LNCAP (cell line): ENCODE data around the gene SLC49A4.

Experiments
- CTCF ChIP-seq: fragments of 450-650 bp; IDR thresholded peaks from 2 replicates; pipeline ENCODE4 v1.5.1; 2017; ENCODE audit warnings: mild to moderate bottlenecking

Gene SLC49A4

GRCh38 chr3:122886251-122886650 is 91.4 kb downstream of the SLC49A4 start:
- TF ChIP-seq CTCF, result no peak

- TF ChIP-seq CTCF, result no peak
These were observed 92.1 kb downstream of the SLC49A4 start for GRCh38 chr3:122886946-122887345.

GRCh38 chr3:122890077-122890719 is 95.3 kb downstream of the SLC49A4 start:
- TF ChIP-seq CTCF, result no peak

GRCh38 chr3:122890720-122891220 is 95.9 kb downstream of the SLC49A4 start:
- TF ChIP-seq CTCF, result no peak

- no peak for TF ChIP-seq CTCF
These were observed 97.5 kb downstream of the SLC49A4 start for GRCh38 chr3:122892118-122892960.

- TF ChIP-seq CTCF, result no peak
These were observed 98.4 kb downstream of the SLC49A4 start for GRCh38 chr3:122893282-122893681.

GRCh38 chr3:122893754-122894668 is 99.1 kb downstream of the SLC49A4 start:
- no peak for TF ChIP-seq CTCF
